Retinal pigment epithelial cell (primary cell): Measurements from ENCODE around the gene JAZF1.

Experiments used
- DNase-seq: peaks from one replicate; pipeline ENCODE4 v3.0.0-alpha.2; 2010; ENCODE audit warnings: low read depth
- H3K4me3 ChIP-seq: 2 replicates; pipeline ENCODE4 v1.5.1; 2011; ENCODE audit warnings: mild to moderate bottlenecking, low read length, control low read depth, moderate library complexity
- TF ChIP-seq, protein P1 (sequence below): conservative IDR thresholded peaks from 2 replicates; pipeline ENCODE4 v1.5.1; 2011; ENCODE audit warnings: low read depth, low read length, control low read depth, inconsistent platforms

JAZF1 gene

DNA sequence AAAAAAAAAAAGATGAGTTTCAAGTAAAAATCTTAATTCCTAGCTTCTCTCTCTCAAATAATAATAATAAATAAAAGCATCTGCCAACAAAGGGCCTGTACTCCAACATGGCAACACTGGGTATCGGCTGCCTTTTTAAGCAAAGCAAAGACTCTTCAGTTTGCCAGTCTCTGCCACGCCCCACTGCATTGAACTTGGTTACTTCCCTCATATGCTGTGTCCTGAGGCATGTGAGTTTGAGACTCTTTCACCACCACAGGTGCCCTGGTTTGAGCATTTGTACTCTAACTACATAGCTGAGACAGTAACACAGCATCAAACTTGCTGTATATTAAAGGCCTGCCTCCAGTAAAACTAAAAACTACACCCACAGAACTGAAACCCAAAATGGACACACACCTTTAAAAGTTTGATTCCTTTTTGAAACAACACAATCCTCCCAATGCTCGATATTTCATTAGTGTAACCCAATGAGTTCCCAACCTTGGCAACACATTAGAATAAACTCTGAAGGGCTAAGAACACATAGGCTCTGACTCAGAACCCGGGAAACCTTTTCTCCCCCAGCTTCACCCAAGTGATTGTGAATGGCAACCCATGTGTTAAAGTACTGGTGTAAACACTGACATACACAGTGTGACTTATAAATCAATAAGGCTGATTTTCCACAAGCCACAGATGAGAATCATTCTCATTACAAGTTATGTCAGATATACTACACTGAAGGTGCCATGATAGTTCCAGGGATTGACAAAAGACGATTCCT, 12.0 kb downstream of the JAZF1 start:
- no peak overlapping the region for H3K4me3 ChIP-seq
- TF ChIP-seq, protein P1, sequence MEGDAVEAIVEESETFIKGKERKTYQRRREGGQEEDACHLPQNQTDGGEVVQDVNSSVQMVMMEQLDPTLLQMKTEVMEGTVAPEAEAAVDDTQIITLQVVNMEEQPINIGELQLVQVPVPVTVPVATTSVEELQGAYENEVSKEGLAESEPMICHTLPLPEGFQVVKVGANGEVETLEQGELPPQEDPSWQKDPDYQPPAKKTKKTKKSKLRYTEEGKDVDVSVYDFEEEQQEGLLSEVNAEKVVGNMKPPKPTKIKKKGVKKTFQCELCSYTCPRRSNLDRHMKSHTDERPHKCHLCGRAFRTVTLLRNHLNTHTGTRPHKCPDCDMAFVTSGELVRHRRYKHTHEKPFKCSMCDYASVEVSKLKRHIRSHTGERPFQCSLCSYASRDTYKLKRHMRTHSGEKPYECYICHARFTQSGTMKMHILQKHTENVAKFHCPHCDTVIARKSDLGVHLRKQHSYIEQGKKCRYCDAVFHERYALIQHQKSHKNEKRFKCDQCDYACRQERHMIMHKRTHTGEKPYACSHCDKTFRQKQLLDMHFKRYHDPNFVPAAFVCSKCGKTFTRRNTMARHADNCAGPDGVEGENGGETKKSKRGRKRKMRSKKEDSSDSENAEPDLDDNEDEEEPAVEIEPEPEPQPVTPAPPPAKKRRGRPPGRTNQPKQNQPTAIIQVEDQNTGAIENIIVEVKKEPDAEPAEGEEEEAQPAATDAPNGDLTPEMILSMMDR = no peak
- DNase-seq = no peak

DNA sequence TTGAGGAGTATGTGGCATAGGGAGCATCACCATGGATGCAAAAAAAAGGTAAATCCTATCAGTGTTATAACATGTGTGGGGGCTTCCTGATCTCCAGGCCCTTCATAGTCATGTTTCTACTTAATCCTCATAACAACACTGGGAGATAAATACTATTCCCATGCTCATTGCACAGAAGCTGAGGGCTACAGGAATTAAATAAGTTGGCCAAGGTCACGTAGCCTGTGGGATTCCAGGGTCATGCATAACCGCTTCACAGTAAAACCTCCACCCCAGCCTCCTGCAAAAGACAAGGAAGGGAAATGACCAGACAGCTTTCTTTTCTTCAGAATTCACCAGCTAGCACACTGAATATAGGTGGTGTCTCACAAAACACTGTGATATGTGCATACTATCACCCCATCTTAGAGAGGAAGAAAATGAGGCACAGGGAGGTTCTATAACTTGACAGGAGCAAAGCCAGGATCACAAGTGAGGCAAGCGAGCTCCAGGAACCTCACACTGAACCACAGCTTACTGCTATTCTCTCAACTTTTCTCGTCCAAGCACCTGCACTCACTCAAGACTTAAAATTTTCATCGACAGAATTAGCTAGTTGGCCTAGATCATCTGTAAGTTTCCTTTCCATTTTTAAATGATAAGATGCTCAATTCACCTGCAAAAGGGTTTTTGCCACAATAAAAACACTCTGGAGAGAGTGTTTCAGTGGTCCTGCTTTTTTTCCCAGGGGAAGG, 13.4 kb downstream of the JAZF1 start:
- TF ChIP-seq, protein P1 = no peak
- no peak overlapping the region for H3K4me3 ChIP-seq

DNA sequence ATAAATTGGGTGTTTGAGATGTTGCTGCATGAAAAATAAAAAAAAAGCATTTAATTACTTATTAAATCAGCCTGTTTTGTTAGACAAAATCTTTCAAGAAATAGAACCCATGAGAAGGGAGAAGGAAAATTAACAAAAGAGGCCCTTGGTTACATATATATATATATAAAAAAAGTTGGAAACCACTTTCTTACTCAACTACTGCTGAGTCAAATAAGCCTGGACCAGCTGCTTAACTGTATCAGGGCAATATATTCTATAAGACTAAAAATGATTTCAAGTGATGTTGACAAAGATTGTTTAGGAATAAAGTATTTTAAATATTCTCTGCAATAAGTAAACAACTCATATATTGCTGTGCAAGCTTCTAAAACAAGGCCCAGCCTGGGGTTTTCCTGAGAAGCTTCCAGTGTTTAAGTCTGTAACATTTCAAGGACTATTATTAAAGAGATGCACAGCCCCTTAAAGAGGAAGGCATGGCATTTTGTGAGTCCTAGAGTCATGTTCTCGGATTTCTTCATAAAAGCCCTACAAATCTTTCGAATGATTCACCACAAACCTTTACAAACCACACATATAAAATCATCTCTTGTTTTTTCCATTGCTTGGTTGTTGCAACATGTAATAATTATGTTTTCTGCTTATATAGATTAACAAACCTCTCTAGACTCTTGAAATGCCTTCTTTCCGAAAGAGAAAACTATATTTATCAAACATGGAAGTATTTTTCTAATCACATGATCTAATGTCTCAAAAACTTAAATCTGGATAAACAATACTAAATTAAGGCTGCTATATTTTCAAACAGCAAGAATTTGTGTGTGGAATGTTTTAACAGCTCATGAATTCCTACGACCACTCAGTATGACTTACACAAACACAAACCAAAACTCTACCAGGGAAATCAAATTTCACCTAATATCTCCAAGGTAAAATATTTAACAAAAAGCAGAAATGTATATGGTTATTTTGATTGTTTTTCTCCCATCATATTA, 14.3 kb downstream of the JAZF1 start:
- no peak overlapping the region for H3K4me3 ChIP-seq
- DNase-seq = no peak
- TF ChIP-seq, protein P1 = no peak

More for the DNA sequence above, 13.4 kb downstream of the JAZF1 start:
- no peak for DNase-seq

DNA sequence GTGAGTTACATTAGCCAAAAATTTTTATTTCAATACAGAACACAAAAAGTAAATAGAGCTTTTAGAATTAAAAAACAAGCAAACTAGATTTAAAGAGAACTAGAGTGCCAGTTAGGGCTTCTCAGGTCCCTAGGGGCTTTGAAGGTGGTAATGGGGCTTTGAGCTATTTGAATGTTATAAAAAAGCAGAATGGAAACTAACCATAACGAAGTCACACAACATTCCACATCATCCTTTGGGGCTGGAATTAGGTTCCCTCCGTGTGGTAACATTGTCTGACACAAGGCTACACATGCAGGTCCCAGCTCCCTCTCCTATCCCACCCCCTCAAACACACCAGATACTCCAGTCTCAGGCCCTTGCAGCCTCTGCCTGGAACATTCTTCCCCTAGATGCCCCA, 15.3 kb downstream of the JAZF1 start:
- H3K4me3 ChIP-seq = no peak overlapping the region
- TF ChIP-seq, protein P1 = no peak
- DNase-seq = no peak

DNA sequence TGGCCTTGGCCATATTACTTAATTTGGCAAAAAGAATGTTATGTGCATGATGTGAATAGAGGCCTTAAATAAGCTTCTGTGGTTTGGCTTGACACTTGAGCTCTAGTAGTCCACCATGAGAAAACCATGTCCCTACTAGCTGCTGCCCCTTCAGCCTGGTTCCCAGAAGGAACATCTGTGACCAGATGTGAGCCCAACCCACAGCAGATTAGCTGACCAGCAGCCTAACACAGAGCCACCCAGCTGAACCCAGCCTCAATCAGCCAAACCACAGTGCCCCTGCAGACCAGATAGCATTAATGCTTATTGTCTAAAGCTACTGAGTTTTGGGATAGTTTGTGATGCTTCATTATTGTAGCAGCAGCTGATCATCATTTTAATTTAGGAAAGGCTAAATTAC, 16.6 kb downstream of the JAZF1 start:
- H3K4me3 ChIP-seq = no peak overlapping the region
- no peak for DNase-seq
- TF ChIP-seq, protein P1 = no peak

DNA sequence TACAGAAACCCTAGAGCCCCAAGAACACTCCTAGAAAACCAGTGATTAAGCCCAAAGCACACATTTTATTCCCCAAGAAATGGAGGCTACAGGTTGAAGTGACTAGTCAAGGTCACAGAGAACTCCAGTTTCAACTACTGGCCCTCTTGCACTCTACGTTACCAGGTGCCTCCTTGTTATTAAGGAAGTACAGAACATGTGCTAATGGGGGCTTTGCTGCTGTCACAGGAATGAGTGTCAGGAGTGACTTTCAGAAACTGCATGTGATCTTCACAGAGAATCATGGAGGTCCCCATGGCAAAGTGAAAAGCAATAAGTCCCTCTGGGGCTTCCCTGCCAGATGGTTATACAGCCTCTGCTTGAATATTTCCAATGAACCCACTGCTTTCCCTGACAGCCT, 19.3 kb downstream of the JAZF1 start:
- no peak for DNase-seq
- H3K4me3 ChIP-seq = no peak overlapping the region
- TF ChIP-seq, protein P1 = no peak
